GM12865 (cell line): ENCODE measurements around the gene PCP2.

Experiments used
- DNase-seq: peaks from one replicate; pipeline ENCODE4 v3.0.0; 2010; ENCODE audit warnings: low read depth
- H3K4me3 ChIP-seq: 2 replicates; pipeline ENCODE4 v1.5.1; 2011; ENCODE audit warnings: mild to moderate bottlenecking, low read depth, low read length, control low read depth
- CTCF ChIP-seq: IDR thresholded peaks from 2 replicates; pipeline ENCODE4 v1.5.1; 2011; ENCODE audit warnings: low read length, control low read depth, low read depth, inconsistent platforms; ENCODE audit not compliant: insufficient read depth; ENCODE audit errors: missing control alignments

PCP2 gene

GRCh38 chr19:7602935-7603497 is 30.5 kb downstream of the PCP2 start:
- H3K4me3 ChIP-seq, result no peak overlapping the region
- no peak for DNase-seq
- TF ChIP-seq CTCF, result no peak

GRCh38 chr19:7602240-7602934 is 31.1 kb downstream of the PCP2 start:
- TF ChIP-seq CTCF, result no peak
- DNase-seq, result no peak
- no peak overlapping the region for H3K4me3 ChIP-seq

GRCh38 chr19:7600721-7601120 is 32.8 kb downstream of the PCP2 start:
- no peak overlapping the region for H3K4me3 ChIP-seq
- no peak for TF ChIP-seq CTCF
- DNase-seq, result no peak

- H3K4me3 ChIP-seq, result no peak overlapping the region
- no peak for TF ChIP-seq CTCF
- no peak for DNase-seq
These were observed 35.3 kb downstream of the PCP2 start for GRCh38 chr19:7598180-7598579.

- DNase-seq, result no peak
- no peak for TF ChIP-seq CTCF
These were observed 35.8 kb downstream of the PCP2 start for GRCh38 chr19:7597689-7598088.

GRCh38 chr19:7596211-7596937 is 37.1 kb downstream of the PCP2 start:
- peak overlapping the region; percentile 42 for H3K4me3 ChIP-seq
- no peak for TF ChIP-seq CTCF

More at GRCh38 chr19:7597689-7598088, 35.8 kb downstream of the PCP2 start:
- H3K4me3 ChIP-seq, result no peak overlapping the region

More at GRCh38 chr19:7596211-7596937, 37.1 kb downstream of the PCP2 start:
- DNase-seq, result no peak
